ENCODE results near the gene RAPGEF1. TPM values are rescaled to one million over a fixed set of nuclear protein-coding genes. Genes with fewer than 3 reads are reported as not detected.
"Not testable (repeated sequence)": the region's sequence is repeated elsewhere in the genome, so short reads cannot be mapped to it uniquely, and the experiment has no call there.

Gene RAPGEF1
- total and polyA plus RNA-seq, 2 experiments from 2014 or later: 26.2 to 29.7 TPM

GRCh38 chr9:131690462-131690861 is 49.4 kb downstream of the RAPGEF1 start:
- Histone ChIP-seq H3K4me3 (no peak overlapping the region), H4K20me1 (ENCODE audit: insufficient read depth, poor library complexity, severe bottlenecking) (peaks cover 32% of the 10 kb centered on the region), H3K9me3 (ENCODE audit: low read depth) (no peaks in the 10 kb centered on the region), H3K27me3 (no peaks in the 10 kb centered on the region), H3K4me2 (no peak overlapping the region), H3K9me2 (replicated peaks; ENCODE audit: insufficient read depth) (no peaks in the 10 kb centered on the region), H2AFZ (no peak overlapping the region), H3K27ac (no peak overlapping the region), H3K79me2 (peaks cover 94% of the 10 kb centered on the region), H3K4me1 (ENCODE audit: insufficient read depth) (peaks cover 13% of the 10 kb centered on the region), H3K36me3 (replicated peaks; ENCODE audit: insufficient read depth, low read depth) (no peaks in the 10 kb centered on the region)
- no peak for TF ChIP-seq CTCF (IDR thresholded peaks at IDR 0.05; ENCODE audit: poor library complexity)
- no peak for TF ChIP-seq EZH2 (IDR thresholded peaks at IDR 0.05; ENCODE audit: borderline replicate concordance)
- TF ChIP-seq EZH2phosphoT487 (IDR thresholded peaks at IDR 0.05; ENCODE audit: low read depth, severe bottlenecking, unreplicated experiment): no peak
- 68% methylated on average over 3 of the region's 3 CpGs for WGBS (ENCODE audit: low lambda C conversion rate, missing lambda C conversion rate)
- no peak for DNase-seq (ENCODE audit: low spot score)

- peaks cover 21% of the 10 kb centered on the region for H4K20me1 ChIP-seq (ENCODE audit: insufficient read depth, poor library complexity, severe bottlenecking)
- H3K4me2 ChIP-seq: no peak overlapping the region
- H3K4me1 ChIP-seq (ENCODE audit: insufficient read depth): peaks cover 5% of the 10 kb centered on the region
- no peak overlapping the region for H3K4me3 ChIP-seq
- TF ChIP-seq CTCF (IDR thresholded peaks at IDR 0.05; ENCODE audit: poor library complexity): no peak
- TF ChIP-seq EZH2phosphoT487 (IDR thresholded peaks at IDR 0.05; ENCODE audit: low read depth, severe bottlenecking, unreplicated experiment): no peak
- TF ChIP-seq EZH2 (IDR thresholded peaks at IDR 0.05; ENCODE audit: borderline replicate concordance): no peak
- H3K9me2 ChIP-seq (replicated peaks; ENCODE audit: insufficient read depth): no peaks in the 10 kb centered on the region
- no peaks in the 10 kb centered on the region for H3K9me3 ChIP-seq (ENCODE audit: low read depth)
- no peak overlapping the region for H2AFZ ChIP-seq
- H3K27ac ChIP-seq: no peak overlapping the region
- H3K36me3 ChIP-seq (replicated peaks; ENCODE audit: insufficient read depth, low read depth): no peaks in the 10 kb centered on the region
- no peaks in the 10 kb centered on the region for H3K27me3 ChIP-seq
- WGBS (ENCODE audit: low lambda C conversion rate, missing lambda C conversion rate): 92% methylated on average over 3 of the region's 3 CpGs
- peaks cover 86% of the 10 kb centered on the region for H3K79me2 ChIP-seq
- no peak for DNase-seq (ENCODE audit: low spot score)
Measured at GRCh38 chr9:131688377-131688776, 51.5 kb downstream of the RAPGEF1 start.

- Histone ChIP-seq H3K79me2 (peaks cover 86% of the 10 kb centered on the region), H3K4me2 (no peak overlapping the region), H3K9me3 (ENCODE audit: low read depth) (no peaks in the 10 kb centered on the region), H2AFZ (no peak overlapping the region), H3K4me3 (no peak overlapping the region), H3K9me2 (replicated peaks; ENCODE audit: insufficient read depth) (no peaks in the 10 kb centered on the region), H3K36me3 (replicated peaks; ENCODE audit: insufficient read depth, low read depth) (no peaks in the 10 kb centered on the region), H4K20me1 (ENCODE audit: insufficient read depth, poor library complexity, severe bottlenecking) (peaks cover 6% of the 10 kb centered on the region), H3K4me1 (ENCODE audit: insufficient read depth) (peaks cover 9% of the 10 kb centered on the region), H3K27me3 (no peaks in the 10 kb centered on the region), H3K27ac (no peak overlapping the region)
- 97% methylated on average over 15 of the region's 15 CpGs for WGBS (ENCODE audit: low lambda C conversion rate, missing lambda C conversion rate)
- no peak for TF ChIP-seq CTCF (IDR thresholded peaks at IDR 0.05; ENCODE audit: poor library complexity)
- TF ChIP-seq EZH2 (IDR thresholded peaks at IDR 0.05; ENCODE audit: borderline replicate concordance): no peak
- no peak for TF ChIP-seq EZH2phosphoT487 (IDR thresholded peaks at IDR 0.05; ENCODE audit: low read depth, severe bottlenecking, unreplicated experiment)
- DNase-seq (ENCODE audit: low spot score): no peak
Measured at GRCh38 chr9:131685753-131686706, 53.8 kb downstream of the RAPGEF1 start.

- not testable (repeated sequence) for H3K9me2 ChIP-seq (replicated peaks; ENCODE audit: insufficient read depth); DNase-seq (ENCODE audit: low spot score); H3K36me3 ChIP-seq (replicated peaks; ENCODE audit: insufficient read depth, low read depth); H3K4me3 ChIP-seq; H3K9me3 ChIP-seq (ENCODE audit: low read depth); H3K4me2 ChIP-seq; H2AFZ ChIP-seq; H3K27me3 ChIP-seq; H3K27ac ChIP-seq; H4K20me1 ChIP-seq (ENCODE audit: insufficient read depth, poor library complexity, severe bottlenecking)
- 75% methylated on average over 4 of the region's 4 CpGs for WGBS (ENCODE audit: low lambda C conversion rate, missing lambda C conversion rate)
- H3K79me2 ChIP-seq: peaks cover 79% of the 10 kb centered on the region
- H3K4me1 ChIP-seq (ENCODE audit: insufficient read depth): peaks cover 28% of the 10 kb centered on the region
Measured at GRCh38 chr9:131683094-131683493, 56.8 kb downstream of the RAPGEF1 start.

Data from hepatocyte (in vitro differentiated cells).